Islet of Langerhans (tissue), 1 donor: ENCODE results near the gene ETS2.

Experiments
- FAIRE-seq: peaks from one replicate; lab custom pipeline; 2011; peaks lifted over from hg19 to GRCh38; lab: Jason Lieb, UNC

Gene ETS2

DNA sequence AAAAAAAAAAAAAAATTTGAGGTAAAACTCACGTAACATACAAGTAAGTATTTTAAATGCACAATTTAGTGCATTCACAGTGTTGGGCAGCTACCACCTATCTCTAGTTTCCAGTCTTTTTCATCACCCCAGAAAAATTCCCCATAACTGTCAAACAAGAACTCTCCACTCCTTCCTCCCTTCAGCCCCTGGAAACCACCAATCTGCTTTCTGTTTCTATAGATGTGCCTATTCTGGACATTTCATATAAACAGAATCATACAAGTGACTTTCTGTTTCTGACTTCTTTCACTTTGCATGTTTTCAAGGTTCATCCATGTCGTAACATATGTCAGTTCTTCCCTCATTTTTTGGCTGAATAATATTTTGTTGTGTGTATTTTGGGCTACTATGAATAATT, 24.9 kb upstream of the ETS2 start:
- FAIRE-seq = no peak

- no peak for FAIRE-seq
Measured at GRCh38 chr21:38784458-38785266, 21.1 kb upstream of the ETS2 start.

DNA sequence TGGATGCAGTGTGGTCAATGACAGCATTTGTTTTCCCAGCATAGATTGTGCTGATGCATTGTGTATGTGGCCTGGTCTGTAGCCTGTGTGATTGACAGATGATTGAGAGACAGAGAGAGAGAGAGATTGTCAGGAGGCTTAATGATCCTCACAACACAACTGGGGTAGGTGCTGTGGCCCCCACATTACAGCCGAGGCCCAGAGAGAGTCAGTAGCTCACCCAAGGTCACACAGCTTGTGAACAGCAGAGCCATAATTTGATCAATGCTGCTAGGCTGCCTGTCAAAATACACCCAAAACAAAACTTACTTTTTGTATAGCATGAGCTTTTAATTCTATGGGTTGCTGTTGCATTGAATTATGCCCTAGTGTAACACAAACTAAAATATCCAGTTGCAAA, 20.2 kb upstream of the ETS2 start:
- FAIRE-seq = no peak

DNA sequence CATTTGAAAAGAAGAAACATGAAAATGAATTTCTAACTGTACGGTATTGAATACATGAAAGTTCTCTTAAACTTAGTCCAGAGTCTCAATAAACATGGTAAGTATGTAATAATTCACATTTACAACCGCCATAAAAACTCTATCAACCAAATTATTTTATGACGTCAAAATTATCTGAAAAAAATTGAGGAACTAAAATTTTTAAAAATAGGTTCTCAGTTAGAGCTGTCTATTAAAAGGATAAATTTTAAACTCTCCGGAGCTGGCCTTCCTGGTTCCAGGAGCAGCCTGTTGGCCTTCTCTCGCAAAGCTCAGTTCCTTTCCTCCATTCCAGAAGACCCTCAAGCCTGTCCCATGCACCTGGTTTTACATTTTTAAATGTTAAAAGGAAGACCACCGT, 18.7 kb upstream of the ETS2 start:
- no peak for FAIRE-seq

DNA sequence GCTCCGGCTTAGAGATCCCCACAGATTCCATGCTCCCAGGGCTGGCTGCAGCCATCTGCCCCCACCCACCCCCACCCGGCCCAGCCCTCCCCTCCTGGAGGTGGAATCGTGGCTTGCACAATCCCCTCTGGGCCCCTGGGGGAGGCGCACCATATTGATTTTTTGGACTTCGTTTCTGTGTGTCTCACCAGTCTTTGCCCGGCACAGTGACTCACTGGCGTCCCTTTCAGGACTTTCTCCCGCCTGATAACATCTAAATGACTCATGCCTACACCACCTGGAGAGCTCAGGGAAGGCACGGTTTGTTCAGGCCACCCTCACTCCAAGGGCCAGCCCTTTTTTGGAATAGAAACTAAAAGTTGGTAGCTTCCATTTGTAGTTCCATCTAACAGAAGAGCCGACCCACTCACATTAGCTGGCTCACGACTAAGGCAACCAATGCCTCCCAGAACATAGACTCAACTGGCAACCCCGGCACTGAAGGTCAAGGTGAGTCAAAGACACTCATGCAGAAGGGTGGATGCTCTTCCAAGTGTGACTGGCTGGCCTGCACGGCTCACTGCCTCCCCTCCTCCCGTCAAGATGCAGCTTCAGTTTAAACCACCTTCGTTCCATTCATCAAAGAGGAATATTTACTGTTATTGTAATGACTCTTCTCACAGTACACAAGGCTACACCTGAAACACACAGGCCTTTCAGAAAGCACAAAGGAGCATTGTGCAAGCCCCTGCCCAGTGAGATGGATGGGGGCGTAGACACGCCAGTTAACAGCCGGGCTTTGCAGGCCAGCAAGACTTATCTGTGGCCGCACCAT, 18.1 kb upstream of the ETS2 start:
- no peak for FAIRE-seq

- no peak for FAIRE-seq
Measured at GRCh38 chr21:38788275-38788905, 17.3 kb upstream of the ETS2 start.

- no peak for FAIRE-seq
Measured at GRCh38 chr21:38789275-38789674, 16.5 kb upstream of the ETS2 start.

DNA sequence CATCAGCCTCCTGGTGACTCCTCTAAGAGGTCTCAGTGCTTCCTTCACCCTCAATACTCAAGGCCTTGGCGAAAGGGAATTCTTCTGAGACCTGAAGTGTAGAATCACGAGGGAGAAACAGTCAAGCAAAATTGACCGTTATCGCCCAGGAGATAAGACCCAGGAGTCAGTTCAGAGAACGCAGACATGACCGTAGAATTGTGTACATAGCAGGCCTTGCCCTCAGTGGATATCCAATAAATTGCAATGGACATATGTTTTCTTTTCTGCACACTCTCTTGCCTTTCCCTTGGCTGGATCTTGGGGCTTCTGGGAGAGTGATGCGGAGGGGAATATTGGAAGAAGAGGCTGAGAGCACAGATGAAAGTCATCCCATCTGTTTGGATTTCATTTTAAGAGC, 15.7 kb upstream of the ETS2 start:
- no peak for FAIRE-seq

DNA sequence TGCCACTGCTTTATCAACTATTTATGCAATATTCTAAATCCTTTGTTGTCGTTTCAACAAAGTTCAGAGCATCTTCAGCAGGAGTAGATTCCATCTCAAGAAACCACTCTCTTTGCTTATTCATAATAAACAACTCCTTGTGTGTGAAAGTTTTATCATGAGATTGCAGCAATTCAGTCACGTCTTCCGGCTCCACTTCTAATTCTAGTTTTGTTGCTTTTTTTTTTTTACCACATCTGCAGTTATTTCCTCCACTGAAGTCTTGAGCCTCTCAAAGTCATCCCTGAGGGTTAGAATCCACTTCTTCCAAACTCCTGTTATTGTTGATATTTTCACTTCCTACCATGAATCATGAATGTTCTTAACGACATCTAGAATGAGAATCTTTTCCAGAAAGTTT, 14.8 kb upstream of the ETS2 start:
- no peak for FAIRE-seq

- no peak for FAIRE-seq
Measured at GRCh38 chr21:38792676-38793459, 12.9 kb upstream of the ETS2 start.

DNA sequence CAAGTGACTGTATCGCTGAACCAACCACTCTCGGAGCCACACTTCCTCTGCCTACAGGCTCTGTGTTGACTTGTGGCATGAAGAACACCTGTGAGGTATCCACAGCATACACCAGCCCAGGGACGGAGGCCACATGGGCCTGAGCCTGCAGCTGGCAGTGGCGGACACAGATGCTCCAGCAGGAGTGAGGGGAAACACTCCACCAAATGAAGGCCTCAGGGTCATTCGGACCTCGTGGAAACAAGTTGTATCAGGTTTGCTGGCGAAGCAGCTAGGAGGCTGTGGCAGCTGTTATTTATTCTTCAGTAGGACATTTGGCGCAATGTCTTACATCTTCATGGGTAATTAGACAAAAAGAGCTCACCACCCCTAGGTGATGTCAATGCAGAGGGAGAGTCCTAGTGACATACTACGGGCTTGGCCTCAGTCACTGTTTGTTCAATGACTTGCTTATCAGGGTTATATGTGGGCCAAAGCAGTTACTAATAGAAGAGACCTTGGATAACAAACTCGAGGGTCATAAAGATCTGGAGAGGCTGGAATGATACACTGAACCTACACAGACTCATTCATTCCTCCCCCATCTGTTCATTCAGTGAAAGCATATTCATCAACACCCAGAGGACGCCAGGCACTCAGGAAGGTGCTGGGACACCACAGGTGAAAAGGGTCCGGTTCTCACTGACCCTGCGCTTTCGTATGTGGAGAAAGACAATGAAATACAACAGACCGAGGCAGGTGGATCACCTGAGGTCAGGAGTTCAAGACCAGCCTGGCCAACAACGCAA, 11.6 kb upstream of the ETS2 start:
- FAIRE-seq = no peak

- FAIRE-seq = no peak
Measured at GRCh38 chr21:38794978-38795377, 10.8 kb upstream of the ETS2 start.

- FAIRE-seq = no peak
Measured at GRCh38 chr21:38795475-38795874, 10.3 kb upstream of the ETS2 start.

DNA sequence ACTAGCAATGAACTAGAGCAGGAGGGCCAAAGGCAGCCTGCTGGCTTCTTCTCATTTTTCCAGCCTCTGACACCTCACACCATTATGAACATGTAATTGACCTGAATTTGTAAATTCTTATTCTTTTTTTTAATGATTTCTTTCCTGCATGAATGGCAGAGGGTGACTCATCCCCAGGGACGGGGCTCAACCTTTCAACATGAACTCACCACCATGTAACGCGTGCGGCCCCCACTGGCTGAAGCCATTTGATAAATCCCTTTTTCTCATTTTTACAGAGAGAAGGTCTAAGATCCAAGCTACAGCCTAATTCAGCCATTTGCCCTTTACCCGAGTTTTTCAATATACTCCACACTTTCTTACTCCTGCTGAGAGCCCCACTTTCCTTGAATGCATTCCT, 9.3 kb upstream of the ETS2 start:
- FAIRE-seq = no peak

- FAIRE-seq = no peak
Measured at GRCh38 chr21:38797470-38797869, 8.3 kb upstream of the ETS2 start.

- no peak for FAIRE-seq
Measured at GRCh38 chr21:38798081-38798480, 7.6 kb upstream of the ETS2 start.

DNA sequence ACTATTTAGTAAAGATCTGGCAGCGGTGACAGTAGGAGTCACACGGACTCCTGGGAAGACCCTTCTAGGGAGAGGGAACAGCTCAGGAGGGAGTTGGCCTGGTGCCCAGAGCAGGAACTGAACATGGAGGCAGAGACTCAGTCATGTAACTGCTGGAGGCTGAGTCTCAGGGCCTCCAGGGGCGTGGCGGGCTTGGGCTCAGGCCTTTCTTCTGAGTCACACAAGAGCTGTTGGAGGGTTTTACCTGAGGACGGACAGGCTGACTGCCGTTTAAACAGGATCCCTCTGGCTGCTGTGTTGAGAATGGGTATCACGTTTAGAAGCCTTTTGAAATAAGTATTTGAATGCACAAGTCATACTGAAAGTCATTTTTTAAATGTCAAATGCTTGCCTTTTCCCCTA, 7.2 kb upstream of the ETS2 start:
- FAIRE-seq = no peak

- no peak for FAIRE-seq
Measured at GRCh38 chr21:38800046-38800758, 5.5 kb upstream of the ETS2 start.

DNA sequence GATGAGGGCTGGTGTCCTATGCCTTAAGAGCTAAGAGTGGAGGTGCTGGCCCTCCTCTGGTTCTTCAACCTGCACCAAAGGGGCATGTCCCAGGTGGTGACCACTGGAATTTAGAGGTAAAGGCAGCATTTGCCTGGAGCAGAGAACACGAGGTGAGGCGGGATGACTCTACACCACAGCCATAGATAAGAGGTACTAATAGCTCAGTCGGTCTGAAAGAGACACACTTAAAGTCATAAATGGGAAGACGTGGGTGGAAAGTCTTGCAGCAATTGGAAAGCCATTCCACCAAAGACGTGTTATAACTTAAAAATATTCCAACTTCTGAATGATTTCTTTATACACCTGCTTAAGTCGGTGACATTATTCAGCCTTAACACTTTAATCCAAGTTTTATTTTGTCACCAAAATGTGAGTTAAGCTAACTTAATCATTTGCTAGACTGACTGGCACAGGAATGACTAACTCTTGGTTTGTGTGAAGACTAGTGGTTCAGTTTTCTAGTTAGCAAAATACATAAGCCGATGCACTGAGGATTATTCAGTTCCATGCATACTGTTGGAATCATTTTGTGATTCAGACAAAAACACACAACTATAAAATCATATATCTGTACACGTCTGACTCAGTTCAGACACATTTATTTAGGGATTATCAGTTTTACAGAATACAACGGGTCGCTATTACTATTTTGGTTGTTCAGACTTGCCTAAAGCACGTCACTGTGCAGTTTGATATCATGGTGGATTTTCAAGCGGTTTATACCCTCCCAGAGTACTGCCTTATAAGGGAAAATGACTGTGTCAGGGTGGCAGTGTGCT, 4.6 kb upstream of the ETS2 start:
- no peak for FAIRE-seq
